Endodermal cell (in vitro differentiated cells): ENCODE data around the gene REXO1. TPM values are rescaled to one million over a fixed set of nuclear protein-coding genes. Genes with fewer than 3 reads are reported as not detected.

Experiments used
- DNase-seq: peaks from one replicate; pipeline ENCODE4 v3.0.0-alpha.2; 2017
- H3K27ac ChIP-seq: 2 replicates; pipeline ENCODE4 v1.5.1; 2013; ENCODE audit warnings: mild to moderate bottlenecking, low read depth, low read length, moderate library complexity
- H3K27me3 ChIP-seq: 2 replicates; pipeline ENCODE4 v1.6.1; 2013; ENCODE audit warnings: mild to moderate bottlenecking, low read length, moderate library complexity; ENCODE audit not compliant: insufficient read depth, control insufficient read depth, poor library complexity, severe bottlenecking
- H3K36me3 ChIP-seq: 2 replicates; pipeline ENCODE4 v1.7.0; 2013; ENCODE audit warnings: mild to moderate bottlenecking, low read length, moderate library complexity; ENCODE audit not compliant: control insufficient read depth, insufficient read depth
- H3K4me1 ChIP-seq: one replicate; pipeline ENCODE4 v1.7.0; 2013; ENCODE audit warnings: low read length; ENCODE audit not compliant: control insufficient read depth, insufficient read depth
- H3K4me3 ChIP-seq: 2 replicates; pipeline ENCODE4 v1.5.1; 2013; ENCODE audit warnings: mild to moderate bottlenecking, low read length, moderate library complexity
- H3K9ac ChIP-seq: 2 replicates; pipeline ENCODE4 v1.6.1; 2013; ENCODE audit warnings: mild to moderate bottlenecking, low read length, moderate library complexity; ENCODE audit not compliant: poor library complexity, severe bottlenecking; ENCODE audit errors: extremely low read depth
- H3K9me3 ChIP-seq: 2 replicates; pipeline ENCODE4 v1.6.1; 2013; ENCODE audit warnings: mild to moderate bottlenecking, low read length, moderate library complexity; ENCODE audit not compliant: control insufficient read depth
- H3K27ac Mint-ChIP-seq: 2 replicates; pipeline ENCODE4 v1.8.0; 2020; ENCODE audit warnings: mixed read lengths
- H3K27me3 Mint-ChIP-seq: 2 replicates; pipeline ENCODE4 v1.8.0; 2021; ENCODE audit warnings: mild to moderate bottlenecking, mixed read lengths; ENCODE audit not compliant: insufficient read depth
- H3K36me3 Mint-ChIP-seq: 2 replicates; pipeline ENCODE4 v1.8.0; 2020; ENCODE audit warnings: low read depth, mixed read lengths
- H3K4me1 Mint-ChIP-seq: 2 replicates; pipeline ENCODE4 v1.8.0; 2020; ENCODE audit warnings: mixed read lengths
- H3K4me3 Mint-ChIP-seq: 2 replicates; pipeline ENCODE4 v1.8.0; 2020; ENCODE audit warnings: mild to moderate bottlenecking, moderate library complexity, mixed read lengths
- H3K9me3 Mint-ChIP-seq: 2 replicates; pipeline ENCODE4 v1.8.0; 2020; ENCODE audit warnings: mild to moderate bottlenecking, mixed read lengths
- CTCF ChIP-seq: fragments of 200-600 bp; sonication (generic); conservative IDR thresholded peaks from 2 replicates; pipeline ENCODE4 v1.5.0; 2021; ENCODE audit warnings: antibody characterized with exemption, mild to moderate bottlenecking
- WGBS, 2 experiments: methylation state at CpG; one replicate each; pipeline versions ENCODE4 v1.1.5 to v1.1.7; 2013; ENCODE audit warnings: missing lambda C conversion rate in 2 of 2, mixed read lengths in 1 of 2; ENCODE audit not compliant: insufficient coverage in 1 of 2, insufficient read length in 1 of 2; 5-methylcytosine and 5-hydroxymethylcytosine counted together
- total RNA-seq, 2 donors: library from RNA; stranded (reverse); fragmentation: NEBNext Ultra II Directional in 1 of 2; extraction: Animal tissue kit (Norgen Biotek cat#: 25700) in 1 of 2; gene quantifications; 2 replicates in 1 of 2; 3 replicates in 1 of 2; pipeline ENCODE4 v1.2.1, GENCODE V29; 2021

Gene REXO1
- total RNA-seq, 2 donors from 2014 or later: 51.6 to 56.4 TPM

DNA sequence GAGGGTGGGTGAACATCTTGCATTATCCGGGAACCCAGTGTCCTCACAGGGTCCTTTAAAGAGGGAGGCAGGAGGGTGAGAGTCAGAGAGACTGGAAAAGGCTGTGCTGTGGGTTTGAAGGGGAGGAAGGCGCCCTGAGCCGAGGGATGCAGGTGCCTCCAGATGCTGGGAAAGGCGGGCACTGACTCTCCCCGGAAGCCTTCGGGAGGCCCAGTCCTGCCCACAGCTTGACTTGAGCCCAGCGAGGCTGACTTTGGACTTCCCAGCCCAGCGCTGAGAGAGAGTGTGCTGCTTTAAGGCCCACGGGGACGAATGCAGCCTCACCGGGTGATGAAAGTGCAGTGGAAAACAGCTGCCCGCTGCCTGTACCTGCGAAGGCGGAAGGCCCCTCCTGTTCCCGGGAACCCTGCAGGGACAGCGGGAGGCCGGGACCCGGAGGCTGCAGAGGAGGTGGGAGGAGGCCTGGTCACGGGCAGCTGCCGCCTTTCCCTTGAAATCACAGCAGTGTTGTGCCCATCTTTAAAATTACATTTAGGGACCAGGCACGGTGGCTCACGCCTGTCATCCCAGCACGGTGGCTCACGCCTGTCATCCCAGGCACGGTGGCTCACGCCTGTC is 16.1 kb downstream of the REXO1 start:
- no peaks in the 10 kb centered on the region for H3K27me3 ChIP-seq
- H3K9ac ChIP-seq: no peak overlapping the region
- H3K4me3 ChIP-seq: no peak overlapping the region
- H3K27ac ChIP-seq: no peak overlapping the region
- Mint-ChIP-seq H3K9me3 (no peaks in the 10 kb centered on the region), H3K4me1 (no peaks in the 10 kb centered on the region), H3K4me3 (no peak overlapping the region), H3K36me3 (peaks cover 11% of the 10 kb centered on the region), H3K27me3 (no peaks in the 10 kb centered on the region), H3K27ac (no peak overlapping the region)
- H3K36me3 ChIP-seq: peaks cover 8% of the 10 kb centered on the region
- H3K9me3 ChIP-seq: no peaks in the 10 kb centered on the region
- no peak for DNase-seq
- 87 to 93% methylated on average over 20 to 26 of the region's 26 CpGs for WGBS, 2 experiments
- no peaks in the 10 kb centered on the region for H3K4me1 ChIP-seq
- no peak for TF ChIP-seq CTCF

- TF ChIP-seq CTCF: no peak
- Histone ChIP-seq H3K9me3 (no peaks in the 10 kb centered on the region), H3K36me3 (peaks cover 8% of the 10 kb centered on the region), H3K4me1 (no peaks in the 10 kb centered on the region), H3K9ac (no peak overlapping the region), H3K4me3 (no peak overlapping the region), H3K27ac (no peak overlapping the region), H3K27me3 (no peaks in the 10 kb centered on the region)
- H3K4me3 Mint-ChIP-seq: no peak overlapping the region
- DNase-seq: no peak
- H3K9me3 Mint-ChIP-seq: no peaks in the 10 kb centered on the region
- WGBS, 2 experiments: 94 to 99% methylated on average over 8 to 11 of the region's 11 CpGs
- H3K4me1 Mint-ChIP-seq: no peaks in the 10 kb centered on the region
- peaks cover 12% of the 10 kb centered on the region for H3K36me3 Mint-ChIP-seq
- H3K27me3 Mint-ChIP-seq: no peaks in the 10 kb centered on the region
- H3K27ac Mint-ChIP-seq: no peak overlapping the region
Measured at GRCh38 chr19:1830978-1831377, 17.3 kb downstream of the REXO1 start.

DNA sequence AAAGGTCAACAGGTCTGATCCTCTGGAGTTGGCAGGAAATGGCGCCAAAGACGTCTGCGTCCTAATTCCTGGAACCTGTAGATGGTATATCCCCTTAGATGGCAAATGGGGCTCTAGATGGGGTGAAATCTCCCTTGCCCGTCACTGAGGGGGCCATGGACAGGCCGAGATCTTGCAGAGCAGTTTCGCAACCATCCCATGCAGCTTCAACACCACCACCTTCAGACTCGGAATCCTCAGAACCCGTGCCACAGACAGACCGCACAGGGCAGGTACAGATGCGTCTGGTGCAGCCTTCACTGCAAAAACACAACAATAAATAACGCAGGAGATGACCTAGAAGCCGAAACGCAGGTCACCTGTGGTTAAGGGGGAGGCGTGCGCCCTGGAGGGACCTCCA is 17.7 kb downstream of the REXO1 start:
- Mint-ChIP-seq H3K27ac (no peak overlapping the region), H3K4me1 (peaks cover 1% of the 10 kb centered on the region)
- WGBS, 2 experiments: 95 to 98% methylated on average over 12 to 15 of the region's 15 CpGs

More for the DNA sequence above, 17.7 kb downstream of the REXO1 start:
- Mint-ChIP-seq H3K27me3 (no peaks in the 10 kb centered on the region), H3K36me3 (peaks cover 15% of the 10 kb centered on the region), H3K4me3 (no peak overlapping the region), H3K9me3 (no peaks in the 10 kb centered on the region)
- H3K4me1 ChIP-seq: no peaks in the 10 kb centered on the region
- no peaks in the 10 kb centered on the region for H3K9me3 ChIP-seq
- no peak for DNase-seq
- TF ChIP-seq CTCF: no peak
- no peaks in the 10 kb centered on the region for H3K27me3 ChIP-seq
- H3K9ac ChIP-seq: no peak overlapping the region
- H3K27ac ChIP-seq: no peak overlapping the region
- H3K4me3 ChIP-seq: no peak overlapping the region
- H3K36me3 ChIP-seq: peaks cover 12% of the 10 kb centered on the region
